Esophagus squamous epithelium (tissue), 5 donors: Measurements from ENCODE around the gene BACH1. TPM values are rescaled to one million over a fixed set of nuclear protein-coding genes. Genes with fewer than 3 reads are reported as not detected.

Source experiments
- DNase-seq: peaks from one replicate; lab custom pipeline; 2025; lab: John Stamatoyannopoulos, UW
- H3K27ac ChIP-seq, 4 donors: fragments of 200-600 bp; sonication (generic); one replicate each; pipeline ENCODE4 v1.5.1; 2016 to 2019; ENCODE audit warnings: mild to moderate bottlenecking in 1 of 4
- H3K27me3 ChIP-seq, 4 donors: fragments of 200-600 bp; sonication (generic); 1 replicate in 3 of 4; 2 replicates in 1 of 4; pipeline versions ENCODE4 v1.5.1 to v1.6.0; 2017 to 2021; ENCODE audit warnings: antibody characterized with exemption in 1 of 4
- H3K36me3 ChIP-seq, 3 donors: fragments of 200-600 bp; sonication (generic); one replicate each; pipeline ENCODE4 v1.5.1; 2016 to 2019
- H3K4me1 ChIP-seq, 3 donors: fragments of 200-600 bp; sonication (generic); one replicate each; pipeline ENCODE4 v1.5.1; 2017 to 2019
- H3K4me3 ChIP-seq, 4 donors: fragments of 200-600 bp; sonication (generic); 1 replicate in 3 of 4; 2 replicates in 1 of 4; pipeline ENCODE4 v1.5.1; 2016 to 2019; ENCODE audit warnings: mild to moderate bottlenecking in 2 of 4, moderate library complexity in 1 of 4
- H3K9me3 ChIP-seq, 3 donors: fragments of 200-600 bp; sonication (generic); one replicate each; pipeline ENCODE4 v1.5.1; 2016 to 2019
- POLR2A ChIP-seq, 4 donors: fragments of 450-650 bp; IDR thresholded peaks; one replicate each; pipeline ENCODE4 v1.6.1; 2017; ENCODE audit warnings: antibody characterized with exemption in 4 of 4, mild to moderate bottlenecking in 4 of 4, moderate library complexity in 3 of 4
- WGBS, 2 donors: methylation state at CpG; one replicate each; pipeline ENCODE4 v1.1.5; 2018; 5-methylcytosine and 5-hydroxymethylcytosine counted together
- intact Hi-C: fragments of 100-400 bp; cut with DNase I; formaldehyde crosslinking; loops from one replicate; pipeline ENCODE4 v1.15.0; 2022
- total RNA-seq, 4 donors: library from RNA; depleted of rRNA; stranded (reverse); fragments of >200 nt; gene quantifications; one replicate each; pipeline ENCODE4 v1.1.0, GENCODE V29; 2016
- TF ChIP-seq, protein P1 (sequence below), 6 experiments: fragments of 450-650 bp in 4 of 6; fragments of 200-600 bp in 2 of 6; sonication (generic) in 2 of 6; IDR thresholded peaks; one replicate each; pipeline ENCODE4 v1.5.1; 2016 to 2019; ENCODE audit warnings: antibody characterized with exemption in 6 of 6, mild to moderate bottlenecking in 4 of 6, moderate library complexity in 4 of 6
- donor health status: DM: yes; HTN: yes; CAD: no.

Gene BACH1
- total RNA-seq, 4 donors from 2014 or later, result 39.6 to 54.6 (median 44.8) TPM

DNA sequence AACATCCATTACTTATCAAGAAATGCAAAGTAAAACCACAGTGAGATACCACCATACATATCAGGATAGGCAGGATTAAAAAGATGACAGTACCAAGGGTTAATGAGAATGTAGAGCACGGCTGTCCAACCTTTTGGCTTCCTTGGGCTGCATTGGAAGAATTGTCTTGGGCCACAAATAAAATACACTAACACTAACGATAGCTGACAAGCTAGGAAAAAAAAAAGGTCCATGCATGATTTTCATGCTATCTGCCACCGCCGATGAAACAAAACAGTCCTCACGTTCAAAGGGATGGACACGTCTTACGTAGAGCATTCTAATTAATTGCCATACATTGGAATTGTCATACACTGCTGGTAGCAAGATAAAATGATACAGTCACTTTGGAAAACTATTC, 14.3 kb downstream of the BACH1 start:
- Histone ChIP-seq H3K4me3 (no peak overlapping the region), H3K4me1 (peaks cover 9 to 57% (median 22%) of the 10 kb centered on the region in 3 donors), H3K9me3 (no peaks in the 10 kb centered on the region), H3K27me3 (no peaks in the 10 kb centered on the region), H3K27ac (no peak overlapping the region), H3K36me3 (no peaks in the 10 kb centered on the region)
- 83 to 84% methylated on average over 7 of the region's 7 CpGs for WGBS, 2 donors
- no peak for DNase-seq
- TF ChIP-seq, protein P1, sequence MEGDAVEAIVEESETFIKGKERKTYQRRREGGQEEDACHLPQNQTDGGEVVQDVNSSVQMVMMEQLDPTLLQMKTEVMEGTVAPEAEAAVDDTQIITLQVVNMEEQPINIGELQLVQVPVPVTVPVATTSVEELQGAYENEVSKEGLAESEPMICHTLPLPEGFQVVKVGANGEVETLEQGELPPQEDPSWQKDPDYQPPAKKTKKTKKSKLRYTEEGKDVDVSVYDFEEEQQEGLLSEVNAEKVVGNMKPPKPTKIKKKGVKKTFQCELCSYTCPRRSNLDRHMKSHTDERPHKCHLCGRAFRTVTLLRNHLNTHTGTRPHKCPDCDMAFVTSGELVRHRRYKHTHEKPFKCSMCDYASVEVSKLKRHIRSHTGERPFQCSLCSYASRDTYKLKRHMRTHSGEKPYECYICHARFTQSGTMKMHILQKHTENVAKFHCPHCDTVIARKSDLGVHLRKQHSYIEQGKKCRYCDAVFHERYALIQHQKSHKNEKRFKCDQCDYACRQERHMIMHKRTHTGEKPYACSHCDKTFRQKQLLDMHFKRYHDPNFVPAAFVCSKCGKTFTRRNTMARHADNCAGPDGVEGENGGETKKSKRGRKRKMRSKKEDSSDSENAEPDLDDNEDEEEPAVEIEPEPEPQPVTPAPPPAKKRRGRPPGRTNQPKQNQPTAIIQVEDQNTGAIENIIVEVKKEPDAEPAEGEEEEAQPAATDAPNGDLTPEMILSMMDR (IDR thresholded peaks at IDR 0.05), result no peak
- TF ChIP-seq POLR2A (IDR thresholded peaks at IDR 0.05), result no peak
- intact Hi-C loops, result no loop called here

GRCh38 chr21:29313662-29314408, 15.1 kb downstream of the BACH1 start:
- Histone ChIP-seq H3K4me1 (peaks cover 12 to 57% (median 22%) of the 10 kb centered on the region in 3 donors), H3K36me3 (no peaks in the 10 kb centered on the region), H3K4me3 (no peak overlapping the region), H3K9me3 (no peaks in the 10 kb centered on the region), H3K27me3 (no peaks in the 10 kb centered on the region), H3K27ac (no peak overlapping the region)
- intact Hi-C loops, result no loop called here
- WGBS, 2 donors, result 83 to 90% methylated on average over 2 of the region's 2 CpGs
- DNase-seq, result no peak
- TF ChIP-seq POLR2A (IDR thresholded peaks at IDR 0.05), result no peak
- TF ChIP-seq, protein P1 (IDR thresholded peaks at IDR 0.05), result no peak

DNA sequence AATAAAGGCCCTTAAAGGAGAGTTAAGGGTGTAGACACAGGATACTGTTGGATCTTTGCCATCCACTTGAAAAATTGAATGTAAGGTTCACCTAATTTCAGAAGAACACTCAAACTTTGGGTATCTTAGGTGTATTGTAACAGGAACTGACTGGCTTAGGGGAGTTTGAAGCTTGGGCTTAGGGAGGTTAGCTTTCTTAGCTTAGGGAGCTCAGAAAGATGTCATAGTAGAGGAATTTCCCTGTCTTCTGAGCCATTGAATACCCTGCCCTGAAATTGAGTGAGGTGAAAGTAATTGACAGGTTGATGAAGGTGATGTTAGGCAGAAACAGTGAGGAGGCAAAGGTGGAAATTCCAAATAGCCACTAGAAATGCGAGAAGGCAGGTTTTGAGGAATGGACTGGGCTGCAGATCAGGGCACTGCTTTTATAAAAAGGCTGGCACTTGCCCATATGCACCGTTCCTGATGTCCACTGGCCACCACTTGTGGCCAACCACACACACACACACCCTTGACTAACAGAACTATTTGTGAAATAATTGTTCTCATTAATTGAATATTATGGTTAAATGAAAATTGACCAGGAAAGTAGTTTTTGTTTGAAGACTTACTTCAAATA, 16.5 kb downstream of the BACH1 start:
- H3K27ac ChIP-seq, result no peak overlapping the region
- no peaks in the 10 kb centered on the region for H3K36me3 ChIP-seq
- 55 to 66% methylated on average over 2 of the region's 2 CpGs for WGBS, 2 donors
- H3K4me3 ChIP-seq, result no peak overlapping the region
- intact Hi-C loops, result no loop called here
- H3K27me3 ChIP-seq, result no peaks in the 10 kb centered on the region
- TF ChIP-seq, protein P1 (IDR thresholded peaks at IDR 0.05), result no peak
- TF ChIP-seq POLR2A (IDR thresholded peaks at IDR 0.05), result no peak
- H3K4me1 ChIP-seq, result peaks cover 12 to 62% (median 21%) of the 10 kb centered on the region in 3 donors
- no peak for DNase-seq
- no peaks in the 10 kb centered on the region for H3K9me3 ChIP-seq

DNA sequence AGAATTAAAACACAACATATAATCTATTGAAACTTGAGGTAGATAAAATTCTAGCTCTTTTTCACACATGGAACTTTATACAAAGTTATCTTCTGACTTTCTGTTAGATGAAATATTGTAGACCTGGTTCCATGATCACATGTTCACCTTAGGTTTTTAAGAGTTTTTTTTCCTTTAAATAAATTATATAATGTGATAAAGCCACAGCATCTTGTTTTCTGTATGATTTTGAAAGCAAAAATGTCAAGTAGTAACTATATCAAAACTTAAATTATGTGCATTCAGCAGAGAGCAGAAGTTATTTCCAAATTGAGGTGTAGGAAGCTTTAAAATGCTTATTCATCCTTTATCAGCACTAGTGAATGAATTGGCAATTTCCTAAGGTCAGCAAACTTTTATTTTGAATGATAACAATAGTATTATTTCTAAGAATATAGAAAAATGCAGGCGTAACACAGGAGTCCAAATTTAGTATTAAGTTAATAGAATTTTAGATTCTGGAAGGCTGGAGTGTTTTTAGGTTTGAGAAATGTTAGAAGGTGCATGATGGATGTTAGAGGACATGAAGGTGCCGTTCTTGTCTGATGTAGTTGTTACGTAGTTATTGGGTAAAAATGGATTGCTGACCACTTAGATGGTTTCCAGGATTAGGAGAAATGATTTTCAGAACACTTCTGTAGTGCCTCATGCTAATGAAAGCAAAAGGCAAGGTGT, 17.5 kb downstream of the BACH1 start:
- no peak overlapping the region for H3K4me3 ChIP-seq
- 74 to 81% methylated on average over 3 of the region's 3 CpGs for WGBS, 2 donors
- H3K36me3 ChIP-seq, result peaks cover 0 to 3% (median 0%) of the 10 kb centered on the region in 3 donors
- H3K27me3 ChIP-seq, result no peaks in the 10 kb centered on the region
- H3K9me3 ChIP-seq, result no peaks in the 10 kb centered on the region
- intact Hi-C loops, result no loop called here
- no peak for DNase-seq
- no peak overlapping the region for H3K27ac ChIP-seq
- H3K4me1 ChIP-seq, result peaks cover 12 to 67% (median 21%) of the 10 kb centered on the region in 3 donors
- TF ChIP-seq, protein P1 (IDR thresholded peaks at IDR 0.05), result no peak
- TF ChIP-seq POLR2A (IDR thresholded peaks at IDR 0.05), result no peak
